Thoracic aorta (tissue), 2 donors: Measurements from ENCODE around the gene KCNJ12. TPM values are rescaled to one million over a fixed set of nuclear protein-coding genes. Genes with fewer than 3 reads are reported as not detected.
"Not testable (repeated sequence)": the region's sequence is repeated elsewhere in the genome, so short reads cannot be mapped to it uniquely, and the experiment has no call there.

Experiments used
- ATAC-seq: fragments of 150-250 bp; one replicate; pipeline ENCODE4 v1.8.0; 2017; ENCODE audit warnings: low read depth; ENCODE audit not compliant: insufficient number of reproducible peaks, low FRiP score
- DNase-seq: peaks from one replicate; pipeline ENCODE4 v3.0.0-alpha.2; 2020; ENCODE audit warnings: low spot score
- H3K27ac ChIP-seq, 2 donors: fragments of 200-600 bp; sonication (generic); 1 replicate in 1 of 2; 2 replicates in 1 of 2; pipeline ENCODE4 v1.5.1; 2016; ENCODE audit warnings: mild to moderate bottlenecking in 2 of 2, moderate library complexity in 2 of 2
- H3K27me3 ChIP-seq: fragments of 200-600 bp; sonication (generic); replicated peaks from 2 replicates; pipeline ENCODE4 v1.6.0; 2016; ENCODE audit warnings: mild to moderate bottlenecking; ENCODE audit not compliant: insufficient read depth
- H3K36me3 ChIP-seq: fragments of 200-600 bp; sonication (generic); one replicate; pipeline ENCODE4 v1.5.1; 2016
- H3K4me1 ChIP-seq, 2 donors: fragments of 200-600 bp; sonication (generic); 1 replicate in 1 of 2; 2 replicates in 1 of 2; pipeline versions ENCODE4 v1.5.1 to v1.6.0; 2016; ENCODE audit warnings: low read depth in 2 of 2, mild to moderate bottlenecking in 1 of 2; ENCODE audit not compliant: control insufficient read depth in 1 of 2
- H3K4me3 ChIP-seq: fragments of 200-600 bp; sonication (generic); 2 replicates; pipeline ENCODE4 v1.5.1; 2016; ENCODE audit warnings: mild to moderate bottlenecking
- H3K9me3 ChIP-seq: fragments of 200-600 bp; sonication (generic); 2 replicates; pipeline ENCODE4 v1.5.1; 2016
- total RNA-seq, 2 donors: library from RNA; depleted of rRNA; stranded (reverse); fragments of >200 nt; gene quantifications; one replicate each; pipeline versions ENCODE4 v1.1.0 to v1.2.3, GENCODE V29; 2016
- TF ChIP-seq, protein P1 (sequence below): fragments of 200-600 bp; sonication (generic); IDR thresholded peaks from one replicate; pipeline ENCODE4 v1.5.1; 2019; ENCODE audit warnings: antibody characterized with exemption

Gene KCNJ12
- total RNA-seq, 2 donors from 2014 or later: 0.81 to 1.2 TPM

GRCh38 chr17:21339011-21339410 is 37.1 kb upstream of the KCNJ12 start:
- no peaks in the 10 kb centered on the region for H3K9me3 ChIP-seq
- no peak overlapping the region for H3K27ac ChIP-seq
- ATAC-seq (no peak), DNase-seq (no peak)
- H3K4me1 ChIP-seq: peaks cover 0 to 15% of the 10 kb centered on the region in 2 donors
- H3K4me3 ChIP-seq: no peak overlapping the region
- TF ChIP-seq, protein P1, sequence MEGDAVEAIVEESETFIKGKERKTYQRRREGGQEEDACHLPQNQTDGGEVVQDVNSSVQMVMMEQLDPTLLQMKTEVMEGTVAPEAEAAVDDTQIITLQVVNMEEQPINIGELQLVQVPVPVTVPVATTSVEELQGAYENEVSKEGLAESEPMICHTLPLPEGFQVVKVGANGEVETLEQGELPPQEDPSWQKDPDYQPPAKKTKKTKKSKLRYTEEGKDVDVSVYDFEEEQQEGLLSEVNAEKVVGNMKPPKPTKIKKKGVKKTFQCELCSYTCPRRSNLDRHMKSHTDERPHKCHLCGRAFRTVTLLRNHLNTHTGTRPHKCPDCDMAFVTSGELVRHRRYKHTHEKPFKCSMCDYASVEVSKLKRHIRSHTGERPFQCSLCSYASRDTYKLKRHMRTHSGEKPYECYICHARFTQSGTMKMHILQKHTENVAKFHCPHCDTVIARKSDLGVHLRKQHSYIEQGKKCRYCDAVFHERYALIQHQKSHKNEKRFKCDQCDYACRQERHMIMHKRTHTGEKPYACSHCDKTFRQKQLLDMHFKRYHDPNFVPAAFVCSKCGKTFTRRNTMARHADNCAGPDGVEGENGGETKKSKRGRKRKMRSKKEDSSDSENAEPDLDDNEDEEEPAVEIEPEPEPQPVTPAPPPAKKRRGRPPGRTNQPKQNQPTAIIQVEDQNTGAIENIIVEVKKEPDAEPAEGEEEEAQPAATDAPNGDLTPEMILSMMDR: no peak
- no peaks in the 10 kb centered on the region for H3K36me3 ChIP-seq
- H3K27me3 ChIP-seq: no peaks in the 10 kb centered on the region

DNA sequence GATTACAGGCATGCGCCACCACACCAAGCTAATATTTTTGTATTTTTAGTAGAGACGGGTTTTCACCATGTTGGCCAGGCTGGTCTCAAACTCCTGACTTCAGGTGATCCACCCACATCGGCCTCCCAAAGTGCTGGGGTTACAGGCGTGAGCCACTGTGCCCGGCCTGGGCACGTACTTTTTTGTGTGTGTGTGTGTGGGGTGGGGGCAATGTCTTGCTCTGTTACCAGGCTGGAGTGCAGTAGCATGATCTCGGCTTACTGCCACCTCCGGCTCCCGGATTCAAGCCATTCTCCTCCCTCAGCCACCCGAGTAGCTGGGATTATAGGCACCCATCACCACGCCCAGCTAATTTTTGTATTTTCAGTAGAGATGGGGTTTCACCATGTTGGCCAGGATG is 36.6 kb upstream of the KCNJ12 start:
- ATAC-seq, H3K27me3 ChIP-seq, DNase-seq, H3K36me3 ChIP-seq, H3K9me3 ChIP-seq, H3K27ac ChIP-seq, H3K4me3 ChIP-seq: not testable (repeated sequence)
- H3K4me1 ChIP-seq: peaks cover 0 to 15% of the 10 kb centered on the region in 2 donors

DNA sequence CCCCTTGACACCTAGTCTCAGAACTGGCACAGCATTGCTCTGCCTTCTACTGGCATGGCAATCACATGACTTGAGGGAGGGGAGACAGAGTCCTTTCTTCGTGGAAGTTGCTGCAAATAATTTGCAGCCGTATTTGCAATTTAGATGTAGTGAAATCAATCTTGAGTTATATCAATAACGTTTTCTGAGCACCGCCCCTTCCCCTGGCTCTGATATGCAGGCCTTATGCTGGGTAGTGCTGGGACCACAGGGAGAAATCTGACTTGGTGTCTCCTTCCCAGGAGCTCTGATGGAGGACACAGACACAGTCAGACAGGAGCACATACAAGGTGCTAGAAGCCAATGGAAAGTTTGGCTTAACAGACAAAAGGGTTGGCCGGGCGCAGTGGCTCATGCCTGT is 35.8 kb upstream of the KCNJ12 start:
- H3K9me3 ChIP-seq, H3K4me3 ChIP-seq, H3K36me3 ChIP-seq, H3K27ac ChIP-seq, H3K27me3 ChIP-seq, DNase-seq, ATAC-seq: not testable (repeated sequence)
- H3K4me1 ChIP-seq: peaks cover 0 to 15% of the 10 kb centered on the region in 2 donors

DNA sequence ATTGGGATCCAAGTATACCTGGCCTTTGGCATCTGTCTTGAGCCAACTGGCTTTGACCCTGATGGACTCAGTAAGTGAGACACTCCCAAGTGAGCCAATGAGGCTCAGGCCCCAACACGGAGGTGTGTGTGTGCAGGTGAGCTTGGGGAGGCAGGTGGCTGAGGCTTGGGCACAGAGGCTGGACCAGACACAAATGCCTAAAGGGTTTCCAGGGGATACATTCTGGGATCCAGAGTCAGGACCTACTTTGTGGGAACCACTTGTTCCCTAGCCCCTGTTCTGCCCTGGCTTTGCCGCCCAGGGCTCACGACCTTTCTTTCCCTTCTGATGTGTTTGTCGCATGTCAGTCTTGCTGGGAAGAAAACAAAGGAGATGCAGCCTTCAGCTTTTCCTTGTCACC is 34.9 kb upstream of the KCNJ12 start:
- not testable (repeated sequence) for H3K9me3 ChIP-seq, H3K27ac ChIP-seq, H3K4me3 ChIP-seq, ATAC-seq, H3K36me3 ChIP-seq, DNase-seq, H3K27me3 ChIP-seq
- peaks cover 0 to 15% of the 10 kb centered on the region in 2 donors for H3K4me1 ChIP-seq

DNA sequence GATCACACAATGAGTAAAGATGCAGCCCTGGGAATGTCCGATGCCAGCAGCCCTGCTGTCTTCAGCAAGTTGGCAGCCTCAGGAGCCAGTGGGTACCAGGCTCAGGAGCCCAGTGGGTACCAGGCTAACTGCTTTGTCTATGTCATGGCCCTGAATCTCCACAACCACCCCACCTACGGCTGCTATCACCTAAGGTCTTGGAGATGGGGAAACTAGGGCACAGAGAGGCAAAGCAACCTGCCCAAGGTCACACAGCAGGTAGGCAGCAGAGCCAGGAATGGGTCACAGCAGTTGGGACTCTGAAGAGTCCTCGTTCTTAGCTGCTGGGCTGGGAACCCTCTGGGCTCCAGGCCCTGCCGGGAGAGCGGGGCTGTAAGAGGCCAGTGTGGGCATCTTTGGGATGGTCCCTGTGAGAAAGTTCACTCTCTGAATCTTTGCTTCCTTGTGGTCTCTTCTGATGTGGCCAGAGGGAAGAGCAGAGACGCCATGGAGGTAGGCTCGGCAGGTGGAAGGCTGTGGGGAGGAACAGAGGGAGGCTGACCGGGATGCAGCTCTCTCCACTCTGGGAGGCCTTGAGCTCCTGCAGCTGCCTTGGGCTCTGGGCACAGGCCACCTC is 34.1 kb upstream of the KCNJ12 start:
- ATAC-seq, H3K27ac ChIP-seq, H3K36me3 ChIP-seq, H3K9me3 ChIP-seq, H3K4me3 ChIP-seq, H3K27me3 ChIP-seq, DNase-seq: not testable (repeated sequence)
- H3K4me1 ChIP-seq: peaks cover 0 to 14% of the 10 kb centered on the region in 2 donors

GRCh38 chr17:21343061-21343949 is 32.9 kb upstream of the KCNJ12 start:
- ATAC-seq: not testable (repeated sequence)

DNA sequence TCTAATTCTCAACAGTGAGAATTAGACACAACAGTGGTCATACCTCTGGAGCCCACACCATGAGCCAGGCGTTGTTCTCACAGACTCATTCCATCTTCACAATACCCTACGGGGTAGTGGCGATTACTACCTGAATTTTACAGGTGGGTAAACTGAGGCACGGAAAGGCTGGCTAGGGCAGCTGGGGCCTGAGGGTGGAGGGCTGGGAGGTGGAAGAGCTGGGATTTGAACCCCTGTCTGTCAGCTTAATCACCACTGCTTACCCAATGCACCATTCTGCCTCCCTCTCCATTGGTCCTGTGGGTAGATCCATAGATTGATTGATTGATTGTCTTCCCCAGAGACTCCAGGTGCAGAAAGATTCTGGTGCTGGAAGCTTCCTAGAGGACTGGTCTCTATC is 31.4 kb upstream of the KCNJ12 start:
- not testable (repeated sequence) for H3K4me3 ChIP-seq, H3K27ac ChIP-seq, ATAC-seq, H3K4me1 ChIP-seq, H3K9me3 ChIP-seq, H3K36me3 ChIP-seq, H3K27me3 ChIP-seq, DNase-seq

More at GRCh38 chr17:21343061-21343949, 32.9 kb upstream of the KCNJ12 start:
- not testable (repeated sequence) for H3K9me3 ChIP-seq, H3K36me3 ChIP-seq, H3K27me3 ChIP-seq, H3K4me3 ChIP-seq, DNase-seq, H3K4me1 ChIP-seq, H3K27ac ChIP-seq

GRCh38 chr17:21345236-21345635 is 30.9 kb upstream of the KCNJ12 start:
- Histone ChIP-seq H3K9me3 (no peaks in the 10 kb centered on the region), H3K4me3 (no peak overlapping the region), H3K4me1 (no peaks in the 10 kb centered on the region), H3K27ac (no peak overlapping the region), H3K36me3 (no peaks in the 10 kb centered on the region), H3K27me3 (no peaks in the 10 kb centered on the region)
- TF ChIP-seq, protein P1: no peak
- no peak for ATAC-seq
- DNase-seq: no peak

DNA sequence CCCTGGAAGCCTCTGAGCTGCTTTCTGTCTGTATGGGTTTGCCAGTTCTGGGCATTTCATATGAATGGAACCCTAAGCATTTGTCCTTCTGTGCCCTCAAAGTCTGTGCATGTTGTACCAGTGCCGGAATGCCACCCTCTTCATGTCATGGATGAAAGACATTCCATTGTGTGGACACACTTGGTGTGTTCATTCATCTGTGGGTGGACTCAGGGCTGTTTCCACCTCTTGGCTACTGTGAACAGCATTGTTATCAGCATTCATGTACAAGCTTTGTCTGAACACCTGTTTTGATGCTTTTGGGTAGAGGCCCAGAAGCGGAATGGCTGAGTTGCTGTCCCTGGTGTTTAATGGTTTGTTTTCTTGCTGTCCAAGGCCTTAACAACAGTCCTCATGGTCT is 30.1 kb upstream of the KCNJ12 start:
- H3K27ac ChIP-seq, DNase-seq, H3K9me3 ChIP-seq, H3K4me1 ChIP-seq, ATAC-seq, H3K27me3 ChIP-seq, H3K4me3 ChIP-seq, H3K36me3 ChIP-seq: not testable (repeated sequence)

- not testable (repeated sequence) for DNase-seq
Measured at GRCh38 chr17:21346651-21347250, 29.4 kb upstream of the KCNJ12 start.

More at GRCh38 chr17:21346651-21347250, 29.4 kb upstream of the KCNJ12 start:
- H3K27me3 ChIP-seq, H3K4me3 ChIP-seq, ATAC-seq, H3K4me1 ChIP-seq, H3K36me3 ChIP-seq, H3K9me3 ChIP-seq, H3K27ac ChIP-seq: not testable (repeated sequence)
